IPS-NIHi7 (cell line): Measurements from ENCODE around the gene FAM193B.

Experiments
- DNase-seq: peaks from one replicate; pipeline ENCODE4 v3.0.0; 2012; ENCODE audit warnings: mixed read lengths; ENCODE audit errors: extremely low spot score

The FAM193B gene

DNA sequence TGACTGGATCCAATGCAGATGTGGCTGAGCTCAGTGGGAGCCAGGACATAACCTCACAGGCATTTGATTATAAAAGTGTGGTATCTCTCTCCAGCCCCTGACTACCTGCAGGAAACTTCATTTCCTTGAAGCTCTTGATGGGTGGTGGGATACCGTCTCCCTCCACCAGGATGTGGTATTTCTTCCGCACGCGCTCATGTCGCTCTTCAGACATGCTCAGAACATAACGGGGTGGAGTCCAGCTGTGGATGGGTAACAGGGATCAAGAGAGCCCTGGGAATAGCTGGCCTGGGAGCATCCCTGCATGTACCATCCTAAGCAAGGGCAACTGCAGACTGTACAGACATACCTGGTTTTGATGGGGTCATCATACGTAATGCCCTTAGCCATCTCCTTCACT lies 38.8 kb downstream of the FAM193B start:
- DNase-seq, result no peak

DNA sequence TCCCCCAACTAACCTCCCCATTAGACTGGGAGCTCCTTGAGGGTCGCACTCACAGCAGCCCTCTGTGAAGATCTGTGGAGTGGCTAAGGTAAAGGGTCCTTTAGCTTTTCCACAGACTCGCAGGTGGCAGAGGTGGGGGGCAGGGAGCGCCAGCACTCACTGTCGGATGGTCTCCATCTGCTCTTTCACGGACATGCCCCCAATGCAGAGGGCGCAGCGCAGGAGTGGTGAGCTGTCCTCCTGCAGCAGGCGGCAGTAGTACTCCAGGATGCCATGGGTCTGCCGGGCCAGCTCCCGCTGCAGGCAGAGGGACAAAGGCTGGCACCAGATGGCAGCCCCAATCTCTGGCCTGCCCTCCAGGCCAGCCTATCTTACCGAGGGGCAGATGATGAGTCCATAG lies 39.8 kb downstream of the FAM193B start:
- DNase-seq, result no peak

DNA sequence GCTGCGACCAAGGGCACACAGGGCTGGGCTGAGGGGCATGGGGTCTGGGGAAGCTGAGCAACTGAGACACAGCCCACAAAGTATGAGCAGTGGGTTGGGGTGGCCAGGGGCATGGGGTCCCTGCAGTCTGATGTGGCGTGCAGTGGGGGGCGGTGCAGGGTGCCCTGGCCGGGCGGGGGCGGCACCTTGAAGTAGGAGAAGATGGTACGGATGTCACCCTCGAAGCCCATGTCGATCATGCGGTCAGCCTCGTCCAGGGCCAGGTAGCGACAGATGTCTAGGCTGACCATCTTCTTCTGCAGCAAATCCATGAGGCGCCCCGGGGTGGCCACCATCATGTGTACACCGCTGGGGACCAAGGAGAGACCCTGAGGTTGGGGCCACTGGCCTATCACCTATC lies 40.9 kb downstream of the FAM193B start:
- no peak for DNase-seq

DNA sequence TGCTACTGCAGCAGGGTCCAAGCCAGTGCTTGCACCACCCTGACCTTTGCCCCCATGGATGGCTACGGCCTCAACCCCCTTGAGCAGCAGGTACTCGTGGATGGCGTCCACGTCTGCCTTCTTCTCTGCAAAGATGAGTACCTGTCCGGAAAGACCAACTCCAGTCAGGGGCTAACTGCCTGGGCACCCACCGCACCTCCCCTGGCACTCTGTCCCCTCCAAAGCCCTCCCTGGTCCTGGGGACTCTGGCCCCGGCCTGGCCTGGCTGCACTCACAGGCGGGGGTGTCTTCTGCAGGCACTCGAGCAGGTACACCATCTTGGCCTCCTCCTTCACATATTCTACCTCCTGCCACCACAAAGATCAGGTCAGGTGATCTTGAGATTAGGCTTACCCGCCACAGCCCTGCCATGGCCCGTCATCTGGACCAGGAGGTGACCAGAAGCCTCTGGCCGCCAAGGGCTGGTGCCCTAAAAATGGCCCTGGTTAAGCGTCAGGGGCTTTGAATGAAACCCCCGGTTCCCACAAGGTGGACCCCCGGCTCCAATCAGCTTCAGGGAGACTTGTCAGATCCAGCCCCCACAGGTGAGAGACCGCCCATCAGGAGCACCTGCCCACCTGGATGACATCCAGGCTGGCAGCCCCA lies 41.5 kb downstream of the FAM193B start:
- no peak for DNase-seq

DNA sequence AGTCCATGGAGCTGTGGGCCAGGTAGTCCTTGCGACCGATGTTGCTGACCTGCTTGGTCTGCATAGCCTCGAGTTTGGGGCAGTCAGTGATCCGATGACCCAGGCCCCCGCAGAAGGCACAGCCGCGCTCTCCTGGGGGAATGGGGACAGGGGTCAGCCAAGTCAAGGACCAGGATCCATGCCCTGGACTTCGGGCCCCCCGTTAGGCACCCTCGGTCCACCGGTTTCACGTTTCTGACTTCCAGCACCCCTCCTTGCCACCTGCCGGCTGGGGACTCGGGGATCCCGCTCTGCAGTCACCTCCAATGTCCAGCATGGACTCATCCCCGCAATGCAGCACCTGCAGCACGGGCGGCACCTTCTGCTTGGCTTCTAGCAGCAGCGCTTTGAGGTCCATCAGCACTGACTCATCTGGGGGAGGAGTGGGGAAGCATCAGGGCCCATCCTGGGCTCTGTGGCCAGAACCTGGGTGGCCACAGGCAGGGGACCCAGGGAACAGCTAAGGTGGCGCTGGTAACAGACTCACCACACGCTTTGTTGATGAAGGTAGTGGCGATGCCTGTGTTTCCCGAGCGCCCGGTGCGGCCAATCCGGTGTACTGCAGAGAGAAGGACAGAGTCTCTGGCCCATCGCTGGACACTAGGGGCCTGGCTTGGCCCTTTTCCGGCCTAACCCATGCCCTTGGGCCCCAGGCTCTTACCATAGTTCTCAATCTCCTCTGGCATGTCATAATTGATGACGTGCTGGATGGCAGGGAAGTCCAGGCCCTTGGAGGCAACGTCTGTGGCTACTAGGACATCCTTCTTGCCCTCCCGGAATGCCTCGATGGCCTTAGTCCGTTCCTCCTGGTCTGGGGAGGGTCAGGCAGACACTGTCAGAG lies 42.3 kb downstream of the FAM193B start:
- DNase-seq, result no peak

DNA sequence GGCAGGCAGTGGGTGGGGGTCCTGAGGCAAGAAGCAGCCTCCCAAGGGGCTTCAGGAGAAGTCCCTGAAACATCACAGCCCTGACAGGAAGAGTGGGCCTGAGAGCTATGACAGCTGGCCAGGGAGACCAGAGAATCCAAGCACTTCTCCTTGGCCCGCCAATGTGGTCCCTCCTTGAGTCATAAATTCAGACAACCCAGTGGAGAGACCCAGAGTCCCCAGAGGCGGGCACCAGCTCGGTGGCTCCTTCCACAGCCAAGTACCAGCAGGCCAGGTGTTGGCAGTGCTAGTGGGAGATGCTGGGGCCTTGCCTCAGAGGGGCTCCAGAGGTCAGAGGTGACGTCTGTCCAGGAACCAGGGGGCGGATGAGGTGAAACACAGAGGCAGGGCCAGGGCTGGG lies 43.2 kb downstream of the FAM193B start:
- no peak for DNase-seq

DNA sequence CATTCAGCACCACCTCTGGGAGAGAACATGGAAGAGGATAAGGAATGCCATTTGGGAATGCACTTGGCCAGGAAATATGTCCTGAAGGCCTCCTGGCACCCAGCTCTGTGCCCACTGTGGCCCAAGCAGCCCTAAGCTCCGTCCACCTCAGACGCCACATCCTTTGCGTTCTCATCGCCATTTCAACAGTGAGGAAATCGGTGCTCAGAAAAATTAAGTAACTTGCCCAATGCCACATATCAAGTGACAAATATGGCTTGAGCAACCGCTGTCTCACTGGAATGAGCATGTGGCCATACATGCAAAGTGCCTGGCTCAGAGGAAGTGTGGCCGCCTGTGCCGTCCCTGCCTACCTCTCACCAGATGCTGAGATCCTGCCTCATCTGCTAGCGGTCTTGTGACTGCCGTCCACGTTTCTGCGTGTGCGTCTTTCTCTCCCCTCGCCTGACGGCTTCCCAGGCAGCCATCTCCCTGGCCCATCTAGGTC lies 43.8 kb downstream of the FAM193B start:
- no peak for DNase-seq

DNA sequence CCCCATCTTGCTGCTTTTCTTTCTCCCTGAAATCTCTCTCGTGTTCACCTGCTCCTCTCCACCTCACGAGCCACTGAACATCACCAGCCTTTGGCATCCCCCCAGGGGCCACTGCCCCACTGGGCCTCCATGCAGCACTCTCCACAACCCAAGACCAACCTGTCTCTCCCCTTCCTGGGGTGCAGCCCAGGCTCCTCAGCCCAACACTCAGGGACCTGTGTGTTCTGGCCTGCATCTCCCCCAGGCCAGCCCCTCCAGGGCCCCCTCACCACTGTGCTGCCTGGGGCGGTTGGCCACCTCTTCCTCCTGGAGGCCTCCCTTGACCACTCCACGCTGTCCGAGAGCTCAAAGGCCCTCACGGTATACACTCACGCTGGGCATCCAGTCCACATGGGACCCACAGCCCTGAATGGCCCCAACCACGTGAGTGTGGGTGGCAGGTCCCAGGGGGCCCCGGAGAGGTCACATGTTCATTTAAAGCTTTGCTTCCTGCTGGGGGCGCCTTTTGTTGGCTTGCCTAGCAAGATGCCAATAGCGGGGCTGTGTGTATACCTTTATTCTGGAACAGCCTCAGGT lies 44.3 kb downstream of the FAM193B start:
- DNase-seq, result no peak

DNA sequence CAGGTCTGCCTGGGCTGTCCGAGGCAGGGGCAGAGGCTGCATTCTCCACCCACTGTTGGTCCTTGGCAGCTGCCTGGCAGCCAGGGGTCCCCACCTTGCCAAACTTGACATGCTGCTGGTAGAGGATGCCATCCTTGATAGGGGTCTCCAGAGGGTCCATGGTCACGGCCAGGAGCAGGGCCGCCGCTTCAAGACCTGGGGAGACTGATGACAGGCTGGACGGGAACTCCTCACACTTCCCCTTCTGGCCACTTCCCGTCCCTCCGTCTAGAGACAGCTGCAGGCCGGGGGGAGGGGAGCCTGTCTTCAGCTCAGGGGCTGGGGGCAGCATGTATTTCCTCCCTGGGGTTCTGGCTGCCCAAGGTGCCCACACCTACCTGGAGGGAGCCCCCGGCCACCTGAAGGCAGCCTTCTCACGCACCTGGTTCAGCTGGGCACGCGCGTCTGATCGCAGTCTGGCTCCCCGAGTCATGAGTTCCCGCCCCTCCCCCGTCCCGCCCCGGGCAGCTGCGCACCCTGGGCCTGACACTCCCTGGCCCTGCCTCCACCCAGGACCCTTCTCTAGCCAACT lies 44.9 kb downstream of the FAM193B start, which contains the start of gene DOK3:
DOK3 (minus strand) TSS at position 446 of the 571 bp plus-strand sequence; CDS start at position 160, 286 bp downstream.
- no peak for DNase-seq

DNA sequence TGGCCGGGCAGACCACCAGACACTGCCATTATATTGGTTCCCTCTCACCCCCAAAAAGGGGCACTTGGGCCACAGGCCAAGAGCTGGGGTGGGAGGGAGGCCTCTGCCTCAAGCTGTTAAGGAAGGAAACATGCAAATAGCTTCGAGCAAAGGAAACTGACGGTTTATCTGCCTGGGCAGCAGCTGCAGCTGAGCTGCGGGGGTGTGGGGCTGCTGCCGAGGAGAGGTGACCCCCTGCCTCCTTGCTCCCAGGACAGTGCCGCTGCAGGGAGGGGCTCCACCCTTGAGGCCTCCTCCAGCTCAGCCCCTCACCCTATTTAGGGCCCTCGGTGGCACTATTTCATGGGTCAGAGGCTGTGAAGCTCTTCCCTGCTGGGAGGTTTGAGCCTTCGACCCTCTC lies 45.5 kb downstream of the FAM193B start:
- DNase-seq, result no peak

DNA sequence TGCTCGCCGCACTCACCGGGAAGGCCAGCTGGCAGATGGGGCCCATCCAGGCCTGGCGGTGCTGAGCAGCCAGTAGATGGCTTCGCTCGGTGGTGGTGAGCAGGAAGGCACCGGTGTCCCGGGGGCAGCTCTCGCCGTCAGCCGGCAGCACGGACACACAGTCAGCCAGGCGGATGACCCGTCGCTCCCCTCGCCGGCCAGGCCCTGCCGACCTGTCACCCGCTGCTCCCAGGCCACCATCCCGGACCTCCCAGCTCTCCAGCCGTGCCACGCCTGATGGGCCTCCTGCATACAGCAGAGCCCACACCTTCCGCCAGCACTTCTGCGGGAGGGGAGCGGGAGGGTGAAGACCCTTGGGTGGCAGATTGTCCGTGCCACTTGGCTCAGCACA lies 46.1 kb downstream of the FAM193B start:
- no peak for DNase-seq

DNA sequence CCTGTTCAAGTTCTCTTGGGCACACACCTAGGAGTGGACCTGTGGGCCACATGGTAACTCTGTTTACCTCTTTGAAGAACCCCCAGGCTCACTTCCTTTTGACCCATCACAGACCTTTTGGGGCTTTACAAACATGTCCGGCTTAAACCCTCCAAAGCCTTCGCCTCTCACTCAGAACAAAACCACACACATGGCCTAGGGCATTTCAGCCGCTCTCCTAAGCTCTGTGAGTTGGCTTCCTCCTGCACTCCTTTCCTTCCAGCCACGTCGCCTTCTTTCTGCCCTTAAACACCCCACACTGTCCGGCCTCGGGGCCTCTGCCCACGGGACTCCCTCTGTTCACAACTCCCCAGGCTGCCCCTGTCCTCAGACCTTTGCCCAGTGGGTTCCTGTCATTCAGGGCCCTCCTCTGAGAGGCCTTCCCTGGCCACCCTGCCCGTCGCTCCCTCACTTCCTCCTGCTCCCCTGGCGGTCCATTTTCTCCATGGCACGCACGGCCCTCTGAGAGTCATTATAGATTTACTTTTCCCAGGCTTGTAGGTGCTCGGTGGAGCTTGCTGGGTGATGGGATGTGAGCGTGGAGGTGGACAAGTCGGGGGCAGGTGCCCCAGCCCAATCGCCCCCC lies 46.7 kb downstream of the FAM193B start:
- DNase-seq, result no peak

DNA sequence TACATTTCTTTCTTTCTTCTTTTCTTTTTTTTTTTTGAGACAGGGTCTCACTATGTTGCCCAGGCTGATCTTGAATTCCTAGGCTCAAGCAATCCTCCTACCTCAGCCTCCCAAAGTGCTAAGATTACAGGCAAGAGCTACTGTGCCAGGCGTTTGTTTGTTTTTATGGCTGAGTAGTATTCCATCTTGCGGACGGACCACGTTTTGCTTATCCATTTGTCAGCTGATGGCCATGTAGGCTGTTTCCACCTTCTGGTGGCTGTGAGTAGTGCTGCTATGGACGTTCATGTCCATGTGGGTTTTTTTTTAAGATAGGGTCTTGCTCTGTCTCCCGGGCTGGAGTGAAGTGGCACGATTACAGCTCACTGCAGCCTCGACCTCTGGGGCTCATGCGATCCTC lies 47.2 kb downstream of the FAM193B start:
- DNase-seq, result no peak

DNA sequence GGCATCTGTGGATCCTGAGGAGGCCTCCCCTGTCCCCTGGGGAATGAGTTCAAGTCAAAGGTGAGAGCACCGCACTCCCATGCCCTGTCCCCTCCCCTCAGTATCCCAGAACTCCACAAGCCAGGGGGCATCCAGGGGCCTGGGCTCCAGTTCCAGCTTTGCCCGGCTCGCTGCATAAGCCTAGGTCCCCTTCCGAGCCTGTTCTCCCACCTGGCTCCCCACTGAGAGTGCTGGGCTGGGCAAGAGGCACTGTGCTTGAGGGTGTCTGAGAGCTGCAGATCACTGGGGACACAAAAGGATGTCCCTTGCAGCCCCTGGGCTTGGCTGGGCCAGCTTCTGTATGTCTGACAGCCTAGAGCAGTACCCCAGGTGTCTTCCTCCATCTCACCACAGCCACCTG lies 49.3 kb downstream of the FAM193B start:
- no peak for DNase-seq

DNA sequence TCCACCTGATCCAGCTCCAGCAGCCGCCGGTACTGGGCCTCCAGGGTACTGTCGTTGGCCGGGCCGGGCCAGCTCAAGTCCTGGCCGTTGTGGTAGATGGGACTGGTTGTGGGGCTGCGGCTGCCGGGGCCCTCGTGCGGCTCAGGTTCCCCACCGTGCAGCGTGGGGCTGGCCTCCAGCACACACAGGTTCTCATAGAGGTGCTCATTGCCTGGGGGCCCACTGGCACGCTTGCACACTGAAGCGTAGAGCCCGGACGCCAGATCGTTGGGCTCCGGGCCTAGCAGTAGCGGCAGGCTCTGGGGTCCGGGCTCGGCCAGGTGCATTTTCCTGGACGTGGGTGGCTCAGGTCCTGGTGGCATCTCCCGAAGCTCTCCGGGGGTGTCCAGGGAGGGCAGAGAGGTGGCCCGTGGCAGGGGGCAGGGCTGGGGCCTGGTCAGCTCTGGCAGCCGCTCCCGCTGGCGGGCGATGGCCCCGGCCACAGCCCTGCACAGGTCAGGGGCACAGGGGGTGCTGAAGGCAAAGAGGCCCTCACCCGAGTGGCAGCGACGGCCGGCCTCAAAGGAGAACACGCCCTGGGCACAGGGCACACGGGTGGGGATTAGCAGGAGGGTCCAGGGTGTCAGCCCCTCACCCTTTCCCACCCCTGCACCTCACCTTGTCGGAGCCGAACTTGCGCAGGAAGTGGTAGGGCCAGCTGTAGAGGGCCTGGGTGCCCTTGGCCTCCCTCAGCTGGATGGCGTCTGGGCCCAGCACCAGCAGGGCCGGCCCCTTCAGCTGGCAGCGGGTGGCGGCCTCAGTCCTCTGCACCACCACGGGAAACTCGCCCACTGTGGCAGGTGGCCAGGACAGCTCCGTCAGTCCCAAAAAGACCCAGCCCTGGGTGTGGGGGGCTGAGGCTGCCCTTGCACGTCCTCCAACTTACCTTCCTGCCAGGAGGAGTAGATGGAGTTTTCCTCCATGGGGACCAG lies 50.0 kb downstream of the FAM193B start:
- DNase-seq, result no peak

DNA sequence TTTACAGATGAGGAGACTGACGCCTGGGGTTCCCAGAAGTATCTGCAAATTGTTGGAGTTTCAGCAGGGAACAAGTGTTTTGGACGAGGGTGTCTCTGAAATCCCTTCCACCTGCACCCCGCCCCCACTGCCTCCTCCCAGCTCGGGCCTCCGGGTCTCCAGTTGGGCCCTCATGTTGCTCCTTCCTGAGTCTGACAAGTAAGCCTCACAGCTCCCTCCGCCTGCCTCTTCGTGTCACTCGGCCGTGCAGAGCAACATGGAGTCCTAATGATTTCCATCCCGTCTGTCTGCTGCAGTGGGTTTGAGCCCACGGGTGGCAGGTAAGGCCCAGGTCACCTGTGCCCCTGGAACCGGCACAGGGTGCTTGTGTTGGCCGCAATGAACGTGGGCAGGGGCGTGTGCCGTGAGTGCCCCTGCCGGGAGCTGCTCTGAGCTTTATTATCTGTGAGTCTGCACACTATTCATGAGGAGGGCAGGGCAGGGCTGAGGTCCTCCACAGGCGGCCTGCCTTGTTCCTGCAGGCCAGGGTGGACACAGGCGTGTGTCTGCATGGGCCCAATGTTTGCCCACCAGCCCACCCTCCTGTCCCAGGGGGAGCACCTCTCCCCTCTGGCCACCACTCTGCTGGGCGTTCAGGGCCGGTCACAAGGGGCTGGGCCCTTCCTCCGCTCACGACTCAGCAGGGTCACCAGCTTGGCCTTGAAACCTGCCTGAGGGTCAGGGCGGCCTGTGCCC lies 50.8 kb downstream of the FAM193B start:
- no peak for DNase-seq

DNA sequence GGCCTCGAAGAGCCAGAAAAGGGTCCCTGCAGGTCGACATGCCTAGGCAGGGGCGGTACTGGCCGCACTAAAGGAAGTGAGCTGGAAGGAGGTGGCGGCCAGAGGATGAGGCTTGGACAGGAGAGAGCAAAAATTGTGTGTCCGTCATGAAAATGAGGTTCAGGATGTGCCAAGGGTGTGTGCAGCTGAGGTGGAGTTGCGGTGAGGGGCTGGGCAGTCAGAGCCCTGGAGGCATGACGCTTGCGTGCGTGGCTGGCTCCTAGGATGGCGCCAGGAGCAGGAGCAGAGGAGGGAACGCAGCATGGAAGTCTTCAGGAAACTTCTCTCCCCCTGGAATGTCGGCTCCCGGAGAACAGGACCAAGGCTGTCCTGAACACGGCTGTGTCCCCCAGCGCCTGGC lies 51.5 kb downstream of the FAM193B start:
- DNase-seq, result no peak

DNA sequence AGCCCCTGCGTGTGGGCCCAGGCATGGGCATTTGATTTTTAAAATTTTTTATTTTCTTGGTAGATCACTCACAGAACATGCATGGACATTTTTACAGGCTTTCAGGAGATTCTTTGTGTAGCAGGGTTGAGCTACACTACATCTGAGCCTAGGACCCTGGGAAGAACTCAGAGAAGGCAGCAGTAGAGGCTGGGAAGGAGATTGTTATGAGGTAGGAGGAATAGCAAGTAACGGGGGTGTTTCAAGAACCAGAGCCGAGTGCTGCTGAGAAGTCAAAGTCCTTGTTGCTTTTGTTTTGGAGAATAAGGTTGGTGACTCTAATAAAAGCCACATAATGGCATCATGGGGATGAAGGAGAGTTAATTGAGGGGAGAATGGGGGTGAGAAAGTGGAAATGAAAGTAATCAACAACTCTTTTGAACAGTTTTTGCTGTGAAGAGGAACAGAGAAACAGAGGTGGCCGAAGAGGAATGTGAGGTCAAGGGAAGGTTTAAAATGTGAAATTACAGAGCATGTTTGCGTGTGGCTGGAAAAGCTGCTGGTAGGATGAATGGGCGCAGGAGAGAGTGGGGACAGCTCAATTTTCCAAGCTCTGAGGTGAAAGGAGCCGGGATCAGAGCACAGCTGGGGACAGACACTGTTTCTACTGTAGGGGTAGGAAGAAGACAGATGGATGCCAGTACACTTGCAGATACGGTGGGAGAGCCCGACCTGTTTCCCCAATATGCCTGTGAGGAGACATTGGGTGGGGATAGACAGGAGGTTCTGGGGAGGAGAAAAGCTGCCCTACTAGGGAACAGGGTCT lies 52.3 kb downstream of the FAM193B start:
- DNase-seq, result no peak
